GM21360 (cell line): ENCODE data around the gene CCR5AS.
"Not testable (repeated sequence)": the region's sequence is repeated elsewhere in the genome, so short reads cannot be mapped to it uniquely, and the experiment has no call there.

Experiments used
- ATAC-seq: cut with Tn5 transposase; IDR thresholded peaks from one replicate; pipeline ENCODE4 v1.9.1; 2021; ENCODE audit warnings: mild to moderate bottlenecking, moderate library complexity; ENCODE audit not compliant: unreplicated experiment

CCR5AS gene

GRCh38 chr3:46429671-46430070 is 22.8 kb upstream of the CCR5AS start:
- ATAC-seq, result no peak

DNA sequence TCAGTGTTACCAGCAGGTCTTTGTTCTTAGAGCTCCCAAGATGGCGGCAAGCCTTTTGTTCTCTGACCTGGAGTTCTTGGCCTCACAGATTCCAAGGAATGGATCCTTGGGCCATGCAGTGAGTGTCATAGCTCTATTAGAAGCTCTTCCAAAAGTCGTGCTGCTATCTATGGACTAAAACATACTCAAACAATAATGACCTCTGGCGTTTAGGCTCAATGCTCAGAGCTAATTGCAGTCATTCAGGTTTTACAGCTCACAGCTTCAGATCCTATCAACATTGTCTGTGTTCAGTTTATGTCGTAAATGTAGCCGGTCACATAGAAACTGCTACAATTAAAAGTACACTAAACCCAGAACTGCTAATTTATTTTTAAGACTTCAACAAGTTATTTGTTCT is 22.4 kb upstream of the CCR5AS start:
- no peak for ATAC-seq

DNA sequence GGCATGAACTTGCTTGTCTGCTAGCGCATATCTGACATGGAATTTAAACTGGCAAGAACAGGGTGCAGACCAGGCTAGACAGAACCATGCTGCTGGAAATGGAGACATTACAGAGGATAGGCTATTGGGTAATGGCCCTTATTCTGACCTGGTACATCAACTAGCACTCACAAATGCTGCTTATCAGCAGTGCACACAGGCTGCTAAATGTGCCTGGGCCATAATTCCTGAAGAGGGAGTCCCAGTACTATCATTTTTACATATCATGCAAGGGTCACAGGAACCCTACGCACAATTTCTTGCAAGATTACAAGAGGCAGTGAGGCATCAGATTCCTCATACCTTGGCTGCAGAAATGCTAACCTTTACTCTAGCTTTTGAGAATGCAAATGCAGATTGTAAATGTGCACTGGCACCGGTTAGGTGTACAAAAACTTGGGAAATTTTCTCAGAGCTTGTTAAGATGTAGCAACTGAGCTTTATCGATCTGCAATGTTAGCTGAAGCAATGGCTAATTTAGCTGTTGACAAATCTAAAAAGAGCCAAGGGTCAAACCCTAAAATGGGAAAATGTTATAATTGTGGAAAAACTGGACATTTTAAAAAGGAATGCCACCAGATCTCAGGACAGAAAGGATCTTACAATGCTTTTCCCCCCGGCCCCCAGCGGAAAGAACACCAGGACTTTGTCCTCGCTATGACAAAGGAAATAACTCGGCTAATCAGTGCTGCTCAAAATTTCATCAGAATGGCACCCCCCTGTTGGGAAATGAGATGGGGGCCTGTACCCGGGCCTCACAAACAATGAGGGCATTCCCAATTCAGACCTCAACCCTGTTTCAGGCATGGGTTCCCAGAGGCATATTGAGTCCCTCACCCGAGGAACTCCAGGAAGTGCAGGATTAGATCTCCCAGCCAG is 21.3 kb upstream of the CCR5AS start:
- ATAC-seq, result no peak

- not testable (repeated sequence) for ATAC-seq
Observed at GRCh38 chr3:46427404-46427803, 20.5 kb upstream of the CCR5AS start.

- not testable (repeated sequence) for ATAC-seq
Observed at GRCh38 chr3:46426476-46426875, 19.6 kb upstream of the CCR5AS start.

DNA sequence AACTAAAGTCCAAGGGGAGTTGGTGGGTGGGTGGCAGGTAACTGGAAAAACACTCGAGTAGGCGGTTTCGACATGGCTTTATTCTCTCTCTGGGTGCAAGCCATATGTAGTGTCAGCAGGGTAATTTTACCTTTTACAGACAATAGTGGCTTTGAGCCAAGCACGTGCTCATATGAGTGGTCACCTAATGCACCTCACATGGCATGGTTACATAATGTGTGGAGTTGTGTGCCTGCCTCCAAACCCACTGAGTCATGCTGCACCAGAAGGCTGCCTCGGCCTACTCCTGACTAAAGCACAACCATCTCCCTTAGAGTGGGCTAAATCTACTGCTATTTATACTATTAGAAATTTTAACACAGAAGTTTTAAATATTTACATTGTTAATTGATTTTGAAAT is 16.7 kb upstream of the CCR5AS start:
- ATAC-seq, result no peak

GRCh38 chr3:46422617-46423016 is 15.8 kb upstream of the CCR5AS start:
- ATAC-seq, result no peak

DNA sequence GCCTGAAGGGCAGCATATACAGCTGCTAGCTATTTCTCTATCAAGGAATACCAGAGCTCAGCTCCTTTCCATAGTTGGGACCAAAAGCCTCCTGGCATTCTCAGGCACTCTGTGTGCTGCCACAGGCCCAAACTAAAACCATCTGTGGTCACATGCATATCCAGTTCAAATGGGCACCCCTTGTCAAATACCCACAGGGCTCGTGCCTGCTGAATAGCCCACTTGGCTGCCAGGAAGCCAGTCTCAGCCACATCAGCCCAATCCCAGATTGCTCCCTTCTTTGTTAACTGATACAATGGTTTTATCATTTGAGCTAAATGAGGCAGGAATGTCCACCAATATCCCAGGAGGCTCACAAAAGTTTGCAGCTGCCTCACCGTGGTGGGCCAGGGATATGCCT is 14.1 kb upstream of the CCR5AS start:
- no peak for ATAC-seq

- ATAC-seq, result no peak
Observed at GRCh38 chr3:46419816-46420215, 12.9 kb upstream of the CCR5AS start.

DNA sequence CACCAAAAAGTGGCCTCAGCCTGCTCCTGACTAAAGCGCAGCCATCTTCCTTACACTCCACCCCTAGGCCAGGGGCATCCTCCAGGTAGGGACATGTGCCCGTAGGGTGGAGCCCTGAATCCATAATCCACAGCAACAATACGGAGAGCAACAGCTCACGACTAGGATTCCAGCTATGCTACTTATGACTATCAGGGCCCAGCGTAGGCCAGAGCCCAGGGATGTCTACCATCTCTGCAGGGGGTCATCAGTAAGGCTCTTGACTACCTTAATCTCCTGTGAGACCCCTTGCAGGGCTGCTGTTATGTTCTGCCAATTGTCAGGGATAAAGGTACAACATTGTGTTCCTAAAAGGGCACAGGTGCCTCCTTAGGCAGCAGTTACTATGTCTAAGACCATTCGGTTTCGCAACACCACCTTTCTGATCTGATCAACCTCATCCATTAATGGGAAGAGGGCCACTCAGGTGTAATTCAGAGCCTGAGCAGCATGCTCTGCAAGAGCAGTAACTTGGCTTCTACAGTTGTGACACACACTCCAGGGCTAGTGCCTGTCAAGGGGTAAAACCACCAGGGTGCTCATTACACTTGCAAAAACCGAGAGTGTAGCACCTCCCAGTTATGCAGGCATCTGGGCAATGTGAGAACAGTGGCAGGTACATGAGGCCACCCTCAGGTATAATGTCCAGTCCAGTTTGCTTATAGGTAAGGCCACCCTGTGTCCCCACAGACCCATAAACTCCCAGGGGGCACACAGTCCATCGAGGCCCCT is 11.2 kb upstream of the CCR5AS start:
- no peak for ATAC-seq

DNA sequence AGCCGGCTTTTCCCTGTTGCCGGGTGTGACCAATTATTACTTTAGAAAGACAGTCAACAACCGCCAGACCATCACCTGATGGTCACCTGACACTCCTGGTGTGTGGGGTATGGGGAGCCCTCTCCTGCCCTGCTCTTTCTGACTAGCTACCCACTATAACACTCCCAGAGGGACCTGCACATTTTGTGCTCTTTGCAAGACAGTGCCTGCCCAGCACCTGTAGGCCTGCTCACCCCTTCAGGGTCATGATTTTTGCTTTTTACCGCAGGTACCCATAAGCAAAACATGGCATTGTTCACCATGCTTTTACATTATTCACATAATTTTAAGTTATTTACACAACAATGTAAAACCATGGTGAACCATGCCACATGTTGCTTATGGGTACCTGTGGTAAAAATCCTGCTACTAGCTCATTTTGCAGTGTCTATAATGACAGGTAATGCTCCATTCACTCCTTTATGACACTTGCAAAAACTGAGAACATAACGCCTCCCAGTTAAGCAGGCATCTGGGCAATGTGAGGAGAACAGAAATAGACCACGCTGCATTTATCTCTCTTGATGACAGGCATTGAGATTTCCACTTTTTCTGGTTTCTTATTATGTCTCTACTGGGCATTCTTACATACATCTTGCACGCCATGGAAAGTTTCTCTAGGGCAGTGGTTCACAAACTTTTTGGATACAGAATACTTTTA is 10.1 kb upstream of the CCR5AS start:
- ATAC-seq, result no peak

DNA sequence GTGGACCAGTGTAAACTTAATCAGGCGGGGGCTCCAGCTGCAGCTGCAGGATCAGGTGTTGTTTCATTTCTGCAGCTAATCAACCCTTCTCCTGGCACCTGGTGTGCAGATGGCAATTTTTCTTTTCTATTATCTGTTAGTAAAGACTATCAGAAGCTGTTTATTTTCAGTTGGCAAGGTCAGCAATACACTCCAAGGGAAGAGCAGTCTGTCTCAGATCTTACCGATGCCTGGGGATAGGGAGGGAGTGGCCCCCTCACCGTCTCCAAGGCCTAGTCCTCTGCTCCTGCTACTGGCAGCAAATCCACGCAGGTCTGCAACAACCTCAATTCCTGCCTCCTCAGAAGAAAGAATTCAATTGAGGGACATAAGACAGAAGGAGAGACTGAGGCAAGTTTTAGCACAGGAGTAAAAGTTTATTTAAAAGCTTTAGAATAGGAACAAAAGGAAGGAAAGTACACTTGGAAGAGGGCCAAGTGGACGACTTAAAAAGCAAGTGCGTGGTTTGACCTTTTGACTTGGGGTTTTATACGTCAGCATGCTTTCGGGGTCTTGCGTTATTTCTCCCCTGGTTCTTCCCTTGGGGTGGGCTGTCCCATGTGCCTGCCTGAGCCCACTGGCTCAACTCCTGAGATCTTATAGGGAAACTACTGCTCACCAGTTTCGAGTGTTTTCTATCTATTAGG is 9.4 kb upstream of the CCR5AS start:
- no peak for ATAC-seq

- ATAC-seq, result no peak
Observed at GRCh38 chr3:46414739-46415138, 7.9 kb upstream of the CCR5AS start.

GRCh38 chr3:46413951-46414350 is 7.1 kb upstream of the CCR5AS start:
- ATAC-seq, result no peak

DNA sequence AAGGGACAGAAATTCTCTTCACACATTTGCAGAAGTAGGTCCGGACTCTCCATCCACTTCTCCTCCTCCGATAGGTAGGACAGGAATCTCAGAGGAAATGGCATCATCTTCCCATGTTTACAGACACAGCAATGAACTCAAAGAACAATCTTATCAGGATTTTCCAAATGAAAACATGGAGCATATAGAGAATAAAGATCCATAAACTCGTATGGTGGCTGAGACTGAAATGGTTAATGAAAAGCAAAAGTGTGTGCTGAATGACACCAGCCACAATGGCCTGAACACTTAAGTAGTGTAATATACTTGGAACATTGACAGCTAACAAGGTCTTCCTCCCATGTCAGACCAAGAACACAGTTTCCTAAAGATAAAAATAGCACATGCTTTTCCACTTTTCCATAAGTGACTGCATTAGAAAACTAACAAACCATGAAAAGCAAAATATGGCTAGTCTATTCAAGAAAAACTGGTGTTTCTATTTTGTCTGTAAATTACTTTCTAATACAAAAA is 6.0 kb upstream of the CCR5AS start:
- ATAC-seq, result no peak

DNA sequence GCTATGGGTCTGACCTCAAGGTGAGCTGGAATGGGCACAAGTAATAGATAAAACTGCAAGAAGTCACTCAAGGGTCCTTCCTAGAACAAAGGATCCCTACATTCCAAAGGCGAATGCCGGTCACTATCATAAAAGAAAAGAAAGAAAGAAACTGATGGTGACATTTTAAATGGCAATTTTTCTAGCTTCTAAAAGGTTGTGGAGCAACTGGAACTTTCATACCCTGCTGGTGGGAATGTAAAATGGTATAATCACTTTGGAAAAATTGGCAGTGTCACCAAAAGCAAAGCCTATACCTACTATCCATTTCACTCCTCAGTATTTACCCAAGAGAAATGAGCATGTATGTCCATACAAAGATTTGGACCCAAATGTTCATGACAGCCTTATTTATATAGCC is 4.4 kb upstream of the CCR5AS start:
- ATAC-seq, result no peak

DNA sequence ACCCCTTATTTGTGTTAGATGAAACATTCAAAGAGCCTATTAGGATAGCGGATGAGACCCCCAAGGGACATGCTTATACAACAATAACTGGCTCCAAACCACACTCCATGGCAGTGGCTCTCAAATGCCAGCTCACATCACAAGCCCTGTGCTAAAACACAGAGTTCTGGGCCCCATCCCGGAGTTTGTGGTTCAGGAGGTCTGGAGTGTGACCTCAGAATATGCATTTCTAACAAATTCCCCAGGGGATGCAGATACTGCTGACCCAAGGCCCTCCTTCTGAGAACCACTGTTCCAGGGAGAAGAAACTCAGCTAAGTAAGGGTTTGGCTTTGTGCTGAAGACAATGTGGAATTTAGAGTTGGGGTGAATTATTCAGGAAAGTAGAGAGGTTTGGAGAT is 3.8 kb upstream of the CCR5AS start:
- ATAC-seq, result no peak

- ATAC-seq, result no peak
Observed at GRCh38 chr3:46409739-46410489, 3.0 kb upstream of the CCR5AS start.

- no peak for ATAC-seq
Observed at GRCh38 chr3:46408853-46409252, 2.0 kb upstream of the CCR5AS start.

GRCh38 chr3:46407970-46408369 is 1.1 kb upstream of the CCR5AS start:
- ATAC-seq, result no peak
